ENCODE data around the gene OSBPL3.

OSBPL3 gene

GRCh38 chr7:24851786-24852185 is 128.2 kb downstream of the OSBPL3 start:
- Histone ChIP-seq H3K27ac (no peak overlapping the region), H3K36me3 (no peaks in the 10 kb centered on the region; the same call in 1 of the 2 replicates), H3K4me3 (ENCODE audit: low read depth, low read length) (no peak overlapping the region), H3K27me3 (ENCODE audit: insufficient read depth, low read depth, severe bottlenecking) (no peaks in the 10 kb centered on the region), H3K9me3 (ENCODE audit: severe bottlenecking) (no peaks in the 10 kb centered on the region)
- TF ChIP-seq CTCF (IDR thresholded peaks at IDR 0.05; ENCODE audit: low read depth, low read length): no peak
- no peak for DNase-seq

- TF ChIP-seq CTCF (IDR thresholded peaks at IDR 0.05; ENCODE audit: low read depth, low read length): no peak
- Histone ChIP-seq H3K9me3 (ENCODE audit: severe bottlenecking) (no peaks in the 10 kb centered on the region), H3K27me3 (ENCODE audit: insufficient read depth, low read depth, severe bottlenecking) (no peaks in the 10 kb centered on the region), H3K4me3 (ENCODE audit: low read depth, low read length) (no peak overlapping the region), H3K27ac (no peak overlapping the region), H3K36me3 (no peaks in the 10 kb centered on the region; the same call in 1 of the 2 replicates)
- DNase-seq: no peak
Observed at GRCh38 chr7:24848878-24849277, 131.1 kb downstream of the OSBPL3 start.

- Histone ChIP-seq H3K27ac (no peak overlapping the region), H3K9me3 (ENCODE audit: severe bottlenecking) (no peaks in the 10 kb centered on the region), H3K36me3 (no peaks in the 10 kb centered on the region; the same call in 1 of the 2 replicates), H3K4me3 (ENCODE audit: low read depth, low read length) (no peak overlapping the region), H3K27me3 (ENCODE audit: insufficient read depth, low read depth, severe bottlenecking) (no peaks in the 10 kb centered on the region)
- DNase-seq: no peak
- no peak for TF ChIP-seq CTCF (IDR thresholded peaks at IDR 0.05; ENCODE audit: low read depth, low read length)
Observed at GRCh38 chr7:24847754-24848153, 132.2 kb downstream of the OSBPL3 start.

- no peak for DNase-seq
- no peaks in the 10 kb centered on the region for H3K27me3 ChIP-seq (ENCODE audit: insufficient read depth, low read depth, severe bottlenecking)
- H3K27ac ChIP-seq: no peak overlapping the region
- TF ChIP-seq CTCF (IDR thresholded peaks at IDR 0.05; ENCODE audit: low read depth, low read length): no peak
- no peaks in the 10 kb centered on the region for H3K9me3 ChIP-seq (ENCODE audit: severe bottlenecking)
- H3K4me3 ChIP-seq (ENCODE audit: low read depth, low read length): no peak overlapping the region
- H3K36me3 ChIP-seq: peaks cover 3% of the 10 kb centered on the region; the same call in 1 of the 2 replicates
Observed at GRCh38 chr7:24843821-24844434, 136.1 kb downstream of the OSBPL3 start.

- Histone ChIP-seq H3K4me3 (ENCODE audit: low read depth, low read length) (no peak overlapping the region), H3K27ac (no peak overlapping the region)
- DNase-seq: no peak
Observed at GRCh38 chr7:24842449-24843241, 137.3 kb downstream of the OSBPL3 start.

More at GRCh38 chr7:24842449-24843241, 137.3 kb downstream of the OSBPL3 start:
- TF ChIP-seq CTCF (IDR thresholded peaks at IDR 0.05; ENCODE audit: low read depth, low read length): no peak
- Histone ChIP-seq H3K27me3 (ENCODE audit: insufficient read depth, low read depth, severe bottlenecking) (no peaks in the 10 kb centered on the region), H3K9me3 (ENCODE audit: severe bottlenecking) (no peaks in the 10 kb centered on the region), H3K36me3 (peaks cover 5% of the 10 kb centered on the region)

All from WERI-Rb-1 (cell line).